Transverse colon (tissue), 4 donors: ENCODE measurements around the gene TAGAP.

Experiments used
- CTCF ChIP-seq, 5 experiments: fragments of 200-600 bp in 3 of 5; fragments of 450-650 bp in 2 of 5; sonication (generic) in 3 of 5; IDR thresholded peaks; 1 replicate in 2 of 5; 2 replicates in 3 of 5; pipeline ENCODE4 v1.5.1; 2016 to 2017; ENCODE audit warnings: antibody characterized with exemption in 5 of 5, inconsistent platforms in 3 of 5, mild to moderate bottlenecking in 2 of 5, moderate library complexity in 1 of 5
- POLR2AphosphoS5 ChIP-seq, 3 donors: sonication (generic); formaldehyde crosslinking; IDR thresholded peaks; one replicate each; pipeline ENCODE4 v1.6.1; 2016; ENCODE audit warnings: antibody characterized with exemption in 3 of 3

GRCh38 chr6:159042003-159042825, 2.6 kb downstream of the TAGAP start:
- peak; percentile 86 to 95 (median 94) for TF ChIP-seq CTCF (IDR thresholded peaks at IDR 0.05)
- no peak for TF ChIP-seq POLR2AphosphoS5 (IDR thresholded peaks at IDR 0.05)
